Central memory CD8-positive, alpha-beta T cell (primary cell): ENCODE results near the gene SLC39A11.

ENCODE experiments used
- ATAC-seq: fragments of 150-1000 bp; cut with Tn5 transposase; replicated peaks from 2 replicates; pipeline ENCODE4 v1.10.0; 2022; ENCODE audit warnings: mild to moderate bottlenecking, moderate FRiP score, moderate number of reproducible peaks; ENCODE audit not compliant: poor library complexity, severe bottlenecking; ENCODE audit errors: extremely low read depth
- DNase-seq, 2 donors: peaks; one replicate each; pipeline ENCODE4 v3.0.0; 2021; ENCODE audit warnings: low spot score in 2 of 2
- H3K27ac Mint-ChIP-seq: one replicate; pipeline ENCODE4 v1.8.0; 2022; ENCODE audit warnings: low read depth, mild to moderate bottlenecking, moderate library complexity, mixed read lengths
- H3K27me3 Mint-ChIP-seq: one replicate; pipeline ENCODE4 v1.8.0; 2022; ENCODE audit warnings: mixed read lengths
- H3K36me3 Mint-ChIP-seq: one replicate; pipeline ENCODE4 v1.8.0; 2022; ENCODE audit warnings: mild to moderate bottlenecking, moderate library complexity, mixed read lengths; ENCODE audit not compliant: insufficient read depth
- H3K4me1 Mint-ChIP-seq: one replicate; pipeline ENCODE4 v1.8.0; 2022; ENCODE audit warnings: mixed read lengths
- H3K4me3 Mint-ChIP-seq: one replicate; pipeline ENCODE4 v1.8.0; 2022; ENCODE audit warnings: mild to moderate bottlenecking, moderate library complexity, mixed read lengths
- H3K9me3 Mint-ChIP-seq: one replicate; pipeline ENCODE4 v1.8.0; 2022; ENCODE audit warnings: mixed read lengths

Gene SLC39A11

DNA sequence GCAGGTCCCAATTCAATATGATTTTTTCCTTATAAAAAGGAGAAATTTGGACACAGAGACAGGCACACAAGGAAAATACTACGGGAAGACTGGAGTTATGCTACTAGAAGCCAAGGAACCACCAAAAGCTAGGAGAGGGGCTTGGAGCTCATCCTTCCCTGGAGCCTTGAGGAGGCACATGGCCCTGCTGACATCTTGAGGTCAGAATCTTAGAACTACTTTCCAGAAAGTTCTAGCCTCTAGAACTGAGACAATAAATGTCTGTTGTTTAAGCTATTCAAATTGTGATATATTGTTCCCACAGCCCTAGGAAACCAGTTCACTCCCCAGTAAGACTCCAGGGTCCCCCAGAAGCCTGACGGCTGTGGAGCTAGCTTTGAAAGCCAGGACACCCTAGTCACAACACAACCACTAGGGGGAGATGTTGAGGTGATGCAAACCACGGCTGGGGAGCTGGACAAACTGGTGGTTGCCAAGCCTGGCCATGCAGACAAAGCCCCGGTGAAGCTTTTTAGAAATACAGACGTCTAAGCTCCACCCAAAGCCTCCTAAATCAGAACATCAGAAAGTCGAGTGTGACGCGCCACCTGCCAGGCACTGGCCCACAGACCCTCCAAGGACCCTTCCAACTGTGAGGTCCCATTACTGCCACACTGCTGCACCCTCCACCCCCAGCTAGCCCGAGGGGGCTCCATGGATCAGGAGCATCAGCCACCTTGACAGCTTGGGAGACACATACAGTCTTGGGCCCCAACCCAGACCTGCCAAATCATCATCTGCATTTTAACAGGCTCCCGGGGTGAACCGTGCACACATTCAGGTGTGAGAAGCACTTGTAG lies 106.4 kb downstream of the SLC39A11 start:
- Mint-ChIP-seq H3K36me3 (no peaks in the 10 kb centered on the region), H3K27ac (no peak overlapping the region), H3K27me3 (no peaks in the 10 kb centered on the region), H3K9me3 (no peaks in the 10 kb centered on the region), H3K4me1 (peaks cover 5% of the 10 kb centered on the region), H3K4me3 (no peak overlapping the region)
- peak; percentile 36 for ATAC-seq
- DNase-seq: peak; percentile 22

DNA sequence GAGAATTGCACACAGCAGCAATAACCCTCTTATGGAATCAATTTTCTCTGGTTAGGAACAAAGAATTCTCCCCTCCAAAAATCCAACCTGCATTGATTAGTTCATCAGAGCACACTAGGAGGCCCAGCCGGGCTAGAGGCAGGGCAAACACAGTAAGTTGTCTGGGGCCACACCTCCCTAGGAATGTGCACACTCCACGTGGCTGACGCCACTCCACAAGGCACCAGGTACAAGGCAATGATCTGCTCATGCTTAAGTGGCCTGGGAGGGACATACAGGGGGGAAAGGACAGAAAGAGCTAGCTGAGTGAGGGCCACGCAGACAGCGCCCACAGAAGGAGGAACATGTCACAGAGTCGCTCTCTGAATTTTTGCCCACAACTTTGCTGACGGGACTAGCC lies 107.6 kb downstream of the SLC39A11 start:
- Mint-ChIP-seq H3K27ac (no peak overlapping the region), H3K36me3 (no peaks in the 10 kb centered on the region), H3K27me3 (no peaks in the 10 kb centered on the region), H3K4me1 (peaks cover 5% of the 10 kb centered on the region), H3K9me3 (no peaks in the 10 kb centered on the region), H3K4me3 (no peak overlapping the region)
- ATAC-seq (no peak), DNase-seq (no peak)

DNA sequence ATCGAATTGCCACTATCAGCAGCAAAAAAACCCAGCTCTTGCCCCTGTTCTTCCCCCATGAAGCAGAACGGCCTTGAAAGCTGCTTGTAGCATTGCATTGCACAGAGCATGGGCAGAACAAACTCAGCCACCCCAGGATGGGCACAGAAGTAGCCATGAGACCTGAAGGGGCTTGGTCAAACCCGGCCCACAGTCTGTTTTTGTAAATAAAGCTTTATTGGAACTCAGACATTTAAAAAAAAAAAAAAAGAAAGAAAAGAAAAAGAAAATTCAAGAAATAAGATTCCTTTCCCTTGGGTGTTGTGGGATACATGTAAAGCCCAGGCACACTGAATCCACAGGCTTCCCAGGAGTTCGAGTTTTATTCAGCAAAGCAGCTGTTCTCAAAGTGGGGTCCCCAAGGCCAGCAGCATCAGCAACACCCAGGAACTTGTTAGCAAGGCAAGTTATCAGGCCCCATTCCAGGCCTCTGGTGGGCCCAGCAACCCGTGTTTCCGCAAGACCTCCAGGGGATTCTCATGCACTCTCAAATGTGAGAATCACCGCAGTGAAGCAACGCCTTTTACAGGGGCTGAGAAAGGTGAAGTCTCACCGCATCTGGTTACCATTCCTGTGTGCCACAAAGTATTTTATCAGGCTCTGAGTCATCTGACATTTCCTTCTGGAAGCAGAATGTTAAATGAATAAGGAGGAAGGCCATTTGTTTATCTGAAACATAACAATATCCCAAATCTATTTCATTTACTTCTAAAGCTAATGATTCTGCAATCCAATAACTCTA lies 108.2 kb downstream of the SLC39A11 start:
- Mint-ChIP-seq H3K4me1 (peaks cover 5% of the 10 kb centered on the region), H3K27me3 (no peaks in the 10 kb centered on the region), H3K36me3 (no peaks in the 10 kb centered on the region), H3K9me3 (no peaks in the 10 kb centered on the region), H3K27ac (no peak overlapping the region), H3K4me3 (no peak overlapping the region)
- DNase-seq (no peak), ATAC-seq (no peak)

DNA sequence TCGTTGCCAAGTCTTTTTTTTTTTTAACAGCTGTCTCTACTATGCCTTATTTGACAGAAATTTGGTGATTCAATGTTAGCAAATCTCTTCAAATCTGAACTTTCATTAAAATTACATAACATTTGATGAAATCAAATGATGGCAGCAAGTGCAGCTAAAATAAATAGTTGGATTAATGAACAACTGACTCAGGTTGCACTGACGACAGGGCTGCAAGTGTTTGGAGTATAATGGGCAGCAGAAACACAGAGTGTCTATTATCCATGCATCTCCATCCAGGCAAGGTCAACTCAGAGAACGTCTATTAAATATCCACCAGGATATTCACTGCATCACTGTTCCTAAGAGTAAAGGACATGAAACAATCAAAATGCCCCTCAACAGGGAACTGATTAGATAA lies 109.8 kb downstream of the SLC39A11 start:
- no peak overlapping the region for H3K27ac Mint-ChIP-seq
- H3K27me3 Mint-ChIP-seq: no peaks in the 10 kb centered on the region
- H3K9me3 Mint-ChIP-seq: no peaks in the 10 kb centered on the region
- H3K4me3 Mint-ChIP-seq: no peak overlapping the region
- H3K36me3 Mint-ChIP-seq: no peaks in the 10 kb centered on the region
- no peak for DNase-seq
- H3K4me1 Mint-ChIP-seq: peaks cover 15% of the 10 kb centered on the region
- ATAC-seq: no peak

DNA sequence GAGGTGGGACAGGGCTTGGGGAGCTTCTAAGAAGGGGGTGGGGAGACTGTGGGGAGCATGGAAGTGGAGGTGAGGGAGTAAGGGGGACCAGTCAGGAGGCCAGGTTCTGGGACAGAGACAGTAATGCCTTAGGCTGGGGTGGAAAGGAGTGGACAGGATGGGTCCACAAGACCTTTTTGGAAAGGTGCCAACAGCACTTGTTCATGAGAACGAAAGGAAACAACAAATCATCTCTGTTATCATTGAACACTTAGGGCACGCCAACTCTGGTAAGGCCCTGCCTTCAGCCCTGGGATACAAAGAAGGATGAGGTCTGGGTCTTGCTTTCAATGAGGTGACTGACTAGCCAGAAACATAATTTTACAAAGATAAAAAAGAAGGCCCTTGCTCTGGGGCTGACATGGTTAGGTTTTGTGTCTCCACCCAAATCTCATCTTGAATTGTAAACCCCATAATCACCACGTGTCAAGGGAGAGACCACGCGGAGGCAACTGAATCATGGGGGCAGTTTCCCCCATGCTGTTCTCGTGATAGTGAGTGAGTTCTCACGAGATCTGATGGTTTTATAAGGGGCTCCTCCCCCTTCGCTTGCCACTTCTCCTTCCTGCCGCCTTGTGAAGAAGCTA lies 113.8 kb downstream of the SLC39A11 start:
- ATAC-seq (no peak), DNase-seq (no peak)
- Mint-ChIP-seq H3K27me3 (no peaks in the 10 kb centered on the region), H3K36me3 (peaks cover 2% of the 10 kb centered on the region), H3K9me3 (no peaks in the 10 kb centered on the region), H3K4me1 (peaks cover 20% of the 10 kb centered on the region), H3K27ac (no peak overlapping the region), H3K4me3 (no peak overlapping the region)

DNA sequence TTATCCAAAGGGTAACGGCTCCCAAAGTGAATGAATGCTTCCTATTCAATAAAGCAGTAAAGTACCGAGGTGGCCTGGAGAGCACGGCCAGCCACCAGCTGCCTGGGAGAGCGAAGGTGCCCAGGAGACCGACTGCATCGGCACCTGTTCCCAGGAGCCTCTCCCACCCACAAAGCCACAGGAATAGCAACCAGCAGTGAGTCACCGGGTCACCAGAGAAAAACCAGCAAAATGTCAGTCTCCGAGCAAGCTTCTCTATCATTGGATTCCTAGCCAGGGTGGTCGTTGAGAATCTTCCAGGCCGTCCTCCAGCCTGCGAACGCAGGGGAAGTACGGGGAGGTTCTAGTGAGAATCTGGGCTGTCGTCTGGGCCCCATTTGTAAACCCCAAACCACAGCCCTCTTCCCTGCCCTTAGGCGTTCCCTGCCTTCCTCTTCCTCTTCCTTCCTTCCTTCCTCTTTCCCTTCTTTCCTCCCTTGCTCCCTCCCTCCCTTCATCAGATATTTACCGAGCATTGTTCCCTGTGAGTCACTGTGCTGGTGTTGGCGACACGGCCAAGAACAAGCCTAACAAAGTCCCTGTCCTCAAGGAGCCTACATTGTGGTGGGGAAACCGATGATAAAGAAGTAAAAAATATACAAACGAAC lies 114.6 kb downstream of the SLC39A11 start:
- no peak for ATAC-seq
- Mint-ChIP-seq H3K27ac (no peak overlapping the region), H3K9me3 (no peaks in the 10 kb centered on the region), H3K36me3 (peaks cover 2% of the 10 kb centered on the region), H3K27me3 (no peaks in the 10 kb centered on the region), H3K4me1 (peaks cover 24% of the 10 kb centered on the region), H3K4me3 (no peak overlapping the region)
- no peak for DNase-seq

DNA sequence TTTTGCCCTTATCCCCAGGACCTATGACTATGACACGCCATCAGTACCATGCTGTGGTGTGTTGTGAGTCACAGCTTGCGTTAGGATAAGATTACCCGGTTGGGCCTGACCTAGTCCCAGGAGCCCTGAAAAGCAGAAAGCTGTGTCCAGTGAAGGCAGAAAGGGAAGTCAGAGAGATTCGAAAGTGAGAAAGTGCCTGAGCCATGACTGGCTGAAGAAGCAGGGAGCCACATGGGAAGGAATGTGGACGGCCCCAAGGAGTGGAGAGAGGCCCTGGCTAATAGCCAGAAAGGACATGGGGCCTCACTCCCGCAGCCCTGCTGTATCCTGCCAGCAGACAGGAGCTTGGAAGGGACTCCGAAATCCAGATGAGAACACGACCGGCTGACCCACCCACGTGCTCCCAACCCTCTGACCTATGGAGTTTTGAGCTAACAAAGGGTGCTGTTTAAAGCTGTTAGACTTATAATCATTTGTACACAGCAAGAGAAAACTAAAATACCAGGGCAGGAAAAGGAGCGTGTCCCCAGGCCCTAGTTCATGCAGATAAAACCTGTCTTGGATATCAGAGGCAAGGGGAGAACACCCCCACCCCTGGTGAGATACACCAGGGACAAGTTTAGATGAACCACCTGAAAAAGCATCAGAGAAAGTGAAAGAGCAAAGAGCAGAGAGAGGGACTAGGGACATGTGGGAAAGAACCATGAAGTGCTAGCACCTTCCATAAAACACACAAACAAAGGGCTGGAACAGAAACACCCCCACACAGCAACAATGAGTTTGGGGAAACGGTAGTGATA lies 115.3 kb downstream of the SLC39A11 start:
- no peaks in the 10 kb centered on the region for H3K9me3 Mint-ChIP-seq
- no peak overlapping the region for H3K4me3 Mint-ChIP-seq
- H3K4me1 Mint-ChIP-seq: peaks cover 25% of the 10 kb centered on the region
- ATAC-seq (no peak), DNase-seq (no peak)
- H3K27ac Mint-ChIP-seq: no peak overlapping the region
- peaks cover 2% of the 10 kb centered on the region for H3K36me3 Mint-ChIP-seq
- no peaks in the 10 kb centered on the region for H3K27me3 Mint-ChIP-seq

DNA sequence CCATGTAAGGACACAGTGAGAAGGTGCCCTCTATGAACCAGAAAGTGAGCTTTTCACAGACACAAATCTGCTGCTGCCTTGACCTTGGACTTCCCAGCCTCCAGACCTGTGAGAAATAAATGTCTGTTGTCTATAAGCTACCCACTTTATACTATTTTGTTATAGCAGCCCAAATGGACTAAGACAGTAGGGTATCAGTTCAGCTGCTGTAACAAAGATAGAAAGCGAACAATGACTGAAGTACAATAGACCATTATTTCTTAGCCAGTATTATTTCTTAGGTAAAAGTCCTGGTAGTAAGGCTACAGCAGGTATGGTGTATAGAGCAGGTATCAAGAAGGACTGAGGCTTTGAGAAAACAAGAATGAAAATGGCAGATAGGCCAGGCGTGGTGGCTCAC lies 117.0 kb downstream of the SLC39A11 start:
- Mint-ChIP-seq H3K27ac (no peak overlapping the region), H3K4me3 (no peak overlapping the region), H3K36me3 (peaks cover 2% of the 10 kb centered on the region), H3K9me3 (no peaks in the 10 kb centered on the region), H3K27me3 (no peaks in the 10 kb centered on the region), H3K4me1 (peaks cover 34% of the 10 kb centered on the region)
- DNase-seq: no peak
- ATAC-seq: no peak

DNA sequence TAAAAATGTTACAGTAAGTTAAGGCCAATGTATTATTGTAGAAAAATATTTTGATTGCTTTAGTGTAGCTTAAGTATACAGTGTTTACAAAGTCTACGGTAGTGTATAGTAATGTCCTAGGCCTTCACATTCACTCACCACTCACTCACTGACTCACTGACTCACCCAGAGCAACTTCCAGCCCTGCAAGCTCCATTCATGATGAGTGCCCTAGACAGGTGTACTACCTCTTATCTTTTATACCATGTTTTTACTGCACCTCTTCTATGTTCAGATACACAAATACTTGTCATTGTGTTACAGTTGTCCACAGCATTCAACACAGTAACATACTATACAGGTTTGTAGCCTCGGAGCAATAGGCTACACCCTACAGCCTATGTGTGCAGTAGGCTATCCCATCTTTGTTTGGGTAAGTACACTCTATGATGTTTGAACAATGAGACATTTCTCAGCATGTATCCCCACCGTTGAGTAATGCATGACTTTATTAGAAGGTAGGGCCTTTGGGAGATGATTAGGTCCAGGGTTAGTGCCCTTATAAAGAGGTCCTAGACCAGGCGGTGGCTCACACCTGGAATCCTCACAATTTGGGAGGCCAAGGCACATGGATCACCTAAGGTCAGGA lies 117.8 kb downstream of the SLC39A11 start:
- Mint-ChIP-seq H3K36me3 (peaks cover 2% of the 10 kb centered on the region), H3K4me1 (peaks cover 34% of the 10 kb centered on the region), H3K9me3 (no peaks in the 10 kb centered on the region), H3K4me3 (no peak overlapping the region), H3K27ac (no peak overlapping the region), H3K27me3 (no peaks in the 10 kb centered on the region)
- no peak for DNase-seq
- ATAC-seq: no peak

DNA sequence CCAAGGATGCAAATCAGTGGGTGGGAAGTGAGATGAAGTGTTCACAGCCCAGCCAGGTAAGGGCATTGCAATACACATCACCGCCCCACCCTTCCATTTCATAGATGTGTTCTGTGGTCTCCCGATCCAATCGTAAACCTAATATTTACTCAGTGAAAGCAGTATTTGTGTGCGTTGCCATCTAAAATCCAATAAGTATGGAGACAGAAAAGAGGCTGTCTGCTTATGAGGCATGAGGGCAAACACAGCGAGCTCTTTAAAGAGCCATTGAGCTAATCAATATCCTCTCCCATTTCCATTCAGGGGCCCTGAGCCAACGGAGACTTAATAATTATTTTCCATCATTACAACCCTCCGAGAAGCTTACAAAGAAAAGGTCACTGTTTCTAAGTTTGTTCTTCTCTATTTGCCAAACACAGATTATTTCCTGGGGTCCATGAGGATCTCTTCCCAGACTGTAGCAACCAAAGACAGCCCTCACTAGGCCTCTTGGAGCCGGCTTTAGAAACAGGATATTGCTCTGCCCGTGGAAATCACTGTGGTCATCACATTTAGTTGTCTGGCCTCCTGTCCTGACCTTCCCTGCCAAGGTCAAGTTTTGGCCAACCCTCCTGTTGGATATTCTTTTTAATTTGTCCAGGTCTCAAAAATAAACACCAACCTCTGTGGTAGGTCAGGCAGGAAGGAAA lies 120.1 kb downstream of the SLC39A11 start:
- H3K36me3 Mint-ChIP-seq: peaks cover 2% of the 10 kb centered on the region
- H3K27me3 Mint-ChIP-seq: no peaks in the 10 kb centered on the region
- H3K4me3 Mint-ChIP-seq: no peak overlapping the region
- no peak for DNase-seq
- H3K9me3 Mint-ChIP-seq: no peaks in the 10 kb centered on the region
- no peak for ATAC-seq
- peaks cover 36% of the 10 kb centered on the region for H3K4me1 Mint-ChIP-seq
- H3K27ac Mint-ChIP-seq: no peak overlapping the region

DNA sequence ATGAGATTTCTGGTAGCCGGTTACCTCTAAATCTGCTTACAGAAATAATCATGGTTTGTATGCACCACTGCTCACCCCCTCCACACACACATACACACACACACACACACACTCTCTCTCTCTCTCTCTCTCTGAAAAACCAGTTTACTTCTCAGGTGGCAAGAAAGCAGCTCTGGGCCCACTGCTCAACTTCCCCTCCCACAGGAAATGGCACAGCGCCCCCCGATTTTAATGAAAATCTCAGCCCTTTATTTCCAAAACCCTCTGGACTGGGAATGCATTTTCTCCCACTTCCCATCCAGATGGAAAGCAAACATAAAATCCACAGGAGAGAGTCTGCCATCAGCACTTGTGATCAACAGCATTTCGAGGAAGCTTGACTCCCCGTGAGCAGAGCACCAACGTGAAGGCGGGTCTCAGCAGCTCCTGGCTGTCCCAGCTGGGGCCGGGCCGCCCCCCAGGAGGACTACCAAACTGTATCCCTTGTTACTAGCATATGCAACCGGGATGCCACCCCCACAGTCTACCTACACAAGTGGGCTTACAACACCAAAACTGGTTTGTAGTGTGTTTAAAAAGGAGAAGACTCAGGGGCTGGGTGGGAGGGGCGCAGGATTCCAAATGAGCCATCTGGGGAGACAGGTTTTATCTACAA lies 121.1 kb downstream of the SLC39A11 start:
- ATAC-seq (no peak), DNase-seq (no peak)
- Mint-ChIP-seq H3K36me3 (peaks cover 2% of the 10 kb centered on the region), H3K27ac (no peak overlapping the region), H3K4me3 (no peak overlapping the region), H3K9me3 (no peaks in the 10 kb centered on the region), H3K27me3 (no peaks in the 10 kb centered on the region), H3K4me1 (peaks cover 28% of the 10 kb centered on the region)
